ENCODE measurements around the gene GRIK2. TPM values are rescaled to one million over a fixed set of nuclear protein-coding genes. Genes with fewer than 3 reads are reported as not detected.

GRIK2 gene
- polyA plus RNA-seq, 1 experiment: 12.8 TPM

DNA sequence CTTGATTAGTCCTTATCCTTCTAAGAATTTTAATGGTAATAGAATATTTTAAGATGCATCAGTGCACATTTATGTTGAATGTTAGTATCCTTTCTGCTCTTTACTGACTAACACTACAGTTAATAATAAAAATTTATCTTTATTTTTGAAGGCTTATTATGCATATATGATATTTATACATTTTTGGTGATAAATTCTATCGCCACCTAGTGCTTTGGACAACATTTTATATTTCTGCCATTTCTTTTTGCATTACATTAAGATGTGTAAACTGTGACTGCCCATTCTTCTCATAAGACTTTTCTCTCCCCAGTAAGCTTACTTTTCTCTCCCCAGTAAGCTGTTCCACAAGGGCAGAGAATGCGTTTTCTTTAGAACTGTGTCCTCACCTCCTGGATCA lies 252.3 kb downstream of the GRIK2 start:
- POLR2A ChIA-PET: interaction anchor here (0.7 kb wide), 1 partner anchor 234 kb away, joined by 3 read pairs; no protein-coding TSS in a partner anchor
- TF ChIP-seq CTCF (IDR thresholded peaks at IDR 0.05; ENCODE audit: low read depth, low read length): peak; percentile 22; the same call in 1 of the 2 replicates

DNA sequence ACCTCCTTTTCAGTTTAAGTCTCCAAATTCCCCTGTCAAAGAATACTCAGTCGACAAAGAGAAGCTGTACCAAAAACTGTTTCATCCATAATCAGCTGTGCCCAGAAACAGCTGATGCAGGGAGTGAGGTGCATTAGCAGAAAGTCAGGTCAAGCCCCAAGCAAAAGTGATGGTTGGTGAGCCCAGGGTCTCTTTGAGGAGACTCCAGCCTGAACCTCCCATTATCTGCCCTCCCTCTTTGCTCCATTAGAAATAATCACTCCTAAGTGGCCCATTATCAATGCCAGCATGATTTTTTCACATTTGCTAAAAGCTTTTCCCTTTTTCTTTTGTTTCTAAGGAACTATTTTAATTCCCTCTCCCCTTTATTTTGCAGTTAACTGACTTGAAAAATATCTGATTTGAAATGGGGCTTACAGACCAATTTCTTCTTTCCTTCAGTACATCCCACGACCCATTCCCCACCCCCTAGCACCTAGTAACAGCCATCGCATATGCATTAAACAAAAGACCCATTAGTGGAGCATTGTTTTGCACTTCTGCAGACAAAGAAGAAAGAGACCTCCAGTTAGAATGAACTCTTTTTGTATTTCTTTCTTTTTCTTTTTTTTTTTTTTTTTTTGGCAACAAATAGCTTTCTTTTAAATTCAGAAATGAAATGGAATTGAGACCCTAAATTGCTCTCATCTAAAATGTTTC lies 257.0 kb downstream of the GRIK2 start:
- TF ChIP-seq CTCF (IDR thresholded peaks at IDR 0.05; ENCODE audit: low read depth, low read length): no peak
- Histone ChIP-seq H3K27me3 (ENCODE audit: control insufficient read depth, insufficient read depth, low read length) (no peaks in the 10 kb centered on the region), H3K9me3 (ENCODE audit: control insufficient read depth, insufficient read depth, low read length) (no peaks in the 10 kb centered on the region), H3K4me3 (ENCODE audit: low read depth, low read length) (no peak overlapping the region), H3K27ac (ENCODE audit: low read depth, low read length) (no peak overlapping the region)
- ChIA-PET CTCF (interaction anchor here (0.6 kb wide), 2 partner anchors 147 to 212 kb away, joined by 3 read pairs; no protein-coding TSS in a partner anchor), POLR2A (no interaction called here)
- DNase-seq (ENCODE audit: low read depth, low spot score): no peak

More for the DNA sequence above, 252.3 kb downstream of the GRIK2 start:
- CTCF ChIA-PET: interaction anchor here (0.6 to 0.7 kb wide), 2 partner anchors 208 to 251 kb away, joined by 3 read pairs; no protein-coding TSS in a partner anchor
- no peaks in the 10 kb centered on the region for H3K27me3 ChIP-seq (ENCODE audit: control insufficient read depth, insufficient read depth, low read length)
- no peaks in the 10 kb centered on the region for H3K9me3 ChIP-seq (ENCODE audit: control insufficient read depth, insufficient read depth, low read length)
- DNase-seq (ENCODE audit: low read depth, low spot score): no peak
- H3K4me3 ChIP-seq (ENCODE audit: low read depth, low read length): no peak overlapping the region
- no peak overlapping the region for H3K27ac ChIP-seq (ENCODE audit: low read depth, low read length)

- ChIA-PET CTCF (no interaction called here), POLR2A (no interaction called here)
- no peak for TF ChIP-seq CTCF (IDR thresholded peaks at IDR 0.05; ENCODE audit: low read depth, low read length)
- Histone ChIP-seq H3K4me3 (ENCODE audit: low read depth, low read length) (no peak overlapping the region), H3K27ac (ENCODE audit: low read depth, low read length) (no peak overlapping the region), H3K9me3 (ENCODE audit: control insufficient read depth, insufficient read depth, low read length) (no peaks in the 10 kb centered on the region), H3K27me3 (ENCODE audit: control insufficient read depth, insufficient read depth, low read length) (no peaks in the 10 kb centered on the region)
- DNase-seq (ENCODE audit: low read depth, low spot score): no peak
Measured at GRCh38 chr6:101652079-101652478, 258.6 kb downstream of the GRIK2 start.

DNA sequence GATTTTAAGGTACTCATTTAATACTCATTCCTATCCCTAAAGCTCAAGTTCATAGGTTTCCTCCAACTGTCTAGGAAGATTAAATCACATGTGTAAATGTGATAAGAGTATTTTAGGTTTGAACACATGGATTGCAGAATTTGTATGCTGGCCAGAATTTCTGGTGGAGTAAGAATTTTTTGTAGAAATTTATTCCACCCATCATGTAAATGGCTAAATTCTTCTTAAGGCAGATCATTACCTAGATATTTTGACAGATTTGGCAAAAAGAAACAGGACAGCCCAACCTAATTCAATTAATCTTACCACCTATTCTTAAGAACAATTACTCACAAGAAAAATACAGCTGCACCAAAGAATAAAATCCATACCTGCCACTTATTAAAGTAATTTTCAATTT lies 261.6 kb downstream of the GRIK2 start:
- CTCF ChIA-PET: no interaction called here
- H3K27me3 ChIP-seq (ENCODE audit: control insufficient read depth, insufficient read depth, low read length): no peaks in the 10 kb centered on the region

More for the DNA sequence above, 261.6 kb downstream of the GRIK2 start:
- no peak for TF ChIP-seq CTCF (IDR thresholded peaks at IDR 0.05; ENCODE audit: low read depth, low read length)
- no peak overlapping the region for H3K4me3 ChIP-seq (ENCODE audit: low read depth, low read length)
- POLR2A ChIA-PET: no interaction called here
- DNase-seq (ENCODE audit: low read depth, low spot score): no peak
- no peak overlapping the region for H3K27ac ChIP-seq (ENCODE audit: low read depth, low read length)
- no peaks in the 10 kb centered on the region for H3K9me3 ChIP-seq (ENCODE audit: control insufficient read depth, insufficient read depth, low read length)
